GM10847 (cell line): ENCODE measurements around the gene B4GALT5.

ENCODE experiments used
- POLR2A ChIP-seq: IDR thresholded peaks from 2 replicates; pipeline ENCODE4 v1.6.1; 2011; ENCODE audit not compliant: insufficient read length; ENCODE audit errors: extremely low read depth

Gene B4GALT5

GRCh38 chr20:49674383-49675352 is 39.0 kb downstream of the B4GALT5 start:
- no peak for TF ChIP-seq POLR2A

GRCh38 chr20:49672096-49672664 is 41.5 kb downstream of the B4GALT5 start:
- TF ChIP-seq POLR2A, result no peak

GRCh38 chr20:49671433-49671832 is 42.2 kb downstream of the B4GALT5 start:
- no peak for TF ChIP-seq POLR2A

GRCh38 chr20:49669601-49670189 is 44.0 kb downstream of the B4GALT5 start:
- no peak for TF ChIP-seq POLR2A

GRCh38 chr20:49668181-49668877 is 45.3 kb downstream of the B4GALT5 start:
- TF ChIP-seq POLR2A, result peak; percentile 23

- no peak for TF ChIP-seq POLR2A
Measured at GRCh38 chr20:49666911-49667310, 46.8 kb downstream of the B4GALT5 start.

GRCh38 chr20:49665796-49666195 is 47.9 kb downstream of the B4GALT5 start:
- TF ChIP-seq POLR2A, result no peak

GRCh38 chr20:49664612-49665313 is 48.9 kb downstream of the B4GALT5 start:
- no peak for TF ChIP-seq POLR2A

GRCh38 chr20:49663112-49663511 is 50.6 kb downstream of the B4GALT5 start:
- TF ChIP-seq POLR2A, result no peak

- TF ChIP-seq POLR2A, result no peak
Measured at GRCh38 chr20:49661560-49662329, 51.9 kb downstream of the B4GALT5 start.

GRCh38 chr20:49660912-49661311 is 52.8 kb downstream of the B4GALT5 start:
- no peak for TF ChIP-seq POLR2A

GRCh38 chr20:49659056-49659455 is 54.6 kb downstream of the B4GALT5 start:
- no peak for TF ChIP-seq POLR2A

GRCh38 chr20:49658508-49658907 is 55.2 kb downstream of the B4GALT5 start:
- TF ChIP-seq POLR2A, result no peak

GRCh38 chr20:49657118-49657901 is 56.4 kb downstream of the B4GALT5 start:
- TF ChIP-seq POLR2A, result no peak

- no peak for TF ChIP-seq POLR2A
Measured at GRCh38 chr20:49656304-49656703, 57.4 kb downstream of the B4GALT5 start.
